Testis (tissue), 3 donors: ENCODE measurements around the gene TMEM129. TPM values are rescaled to one million over a fixed set of nuclear protein-coding genes. Genes with fewer than 3 reads are reported as not detected.

Experiments used
- DNase-seq: peaks from one replicate; pipeline ENCODE4 v3.0.0-alpha.2; 2019
- H3K27ac ChIP-seq, 2 donors: fragments of 200-600 bp; sonication (generic); one replicate each; pipeline ENCODE4 v1.5.1; 2019
- H3K27me3 ChIP-seq: fragments of 200-600 bp; sonication (generic); one replicate; pipeline ENCODE4 v1.5.1; 2019
- H3K36me3 ChIP-seq: fragments of 200-600 bp; sonication (generic); one replicate; pipeline ENCODE4 v1.5.1; 2017; ENCODE audit warnings: low read depth; ENCODE audit errors: missing control alignments
- H3K4me1 ChIP-seq: fragments of 200-600 bp; sonication (generic); one replicate; pipeline ENCODE4 v1.5.1; 2019
- H3K4me3 ChIP-seq, 2 donors: fragments of 200-600 bp; sonication (generic); one replicate each; pipeline ENCODE4 v1.5.1; 2017 to 2019
- H3K9me3 ChIP-seq: fragments of 200-600 bp; sonication (generic); one replicate; pipeline ENCODE4 v1.5.1; 2017
- POLR2A ChIP-seq: fragments of 450-650 bp; IDR thresholded peaks from one replicate; pipeline ENCODE4 v1.6.1; 2017; ENCODE audit warnings: antibody characterized with exemption, mild to moderate bottlenecking, moderate library complexity
- WGBS, 2 donors: methylation state at CpG; one replicate each; pipeline ENCODE4 v1.1.5; 2018; 5-methylcytosine and 5-hydroxymethylcytosine counted together
- intact Hi-C: fragments of 100-400 bp; cut with DNase I; formaldehyde crosslinking; loops from one replicate; pipeline ENCODE4 v1.15.1; 2023; ENCODE audit warnings: low total_unique reads
- polyA plus RNA-seq: library from polyadenylated mRNA; stranded (reverse); fragments of 350-450 nt; fragmentation: Illumina TruSeq; extraction: RNeasy Lipid Tissue Mini Kit (QIAGEN cat#74804); gene quantifications from one replicate; pipeline ENCODE4 v1.2.3, GENCODE V29; 2014; ENCODE audit warnings: low read depth, low replicate concordance; ENCODE audit not compliant: insufficient read depth
- total RNA-seq, 2 donors: library from RNA; depleted of rRNA; stranded (reverse); fragments of >200 nt; gene quantifications; one replicate each; pipeline ENCODE4 v1.2.3, GENCODE V29; 2016
- TF ChIP-seq, protein P1 (sequence below), 3 experiments: fragments of 450-650 bp in 2 of 3; fragments of 200-600 bp in 1 of 3; sonication (generic) in 1 of 3; IDR thresholded peaks; one replicate each; pipeline ENCODE4 v1.5.1; 2016 to 2019; ENCODE audit warnings: antibody characterized with exemption in 3 of 3, mild to moderate bottlenecking in 2 of 3, moderate library complexity in 1 of 3

Gene TMEM129
- total and polyA plus RNA-seq, 3 donors from 2014 or later: 34.0 to 76.4 (median 76.1) TPM

DNA sequence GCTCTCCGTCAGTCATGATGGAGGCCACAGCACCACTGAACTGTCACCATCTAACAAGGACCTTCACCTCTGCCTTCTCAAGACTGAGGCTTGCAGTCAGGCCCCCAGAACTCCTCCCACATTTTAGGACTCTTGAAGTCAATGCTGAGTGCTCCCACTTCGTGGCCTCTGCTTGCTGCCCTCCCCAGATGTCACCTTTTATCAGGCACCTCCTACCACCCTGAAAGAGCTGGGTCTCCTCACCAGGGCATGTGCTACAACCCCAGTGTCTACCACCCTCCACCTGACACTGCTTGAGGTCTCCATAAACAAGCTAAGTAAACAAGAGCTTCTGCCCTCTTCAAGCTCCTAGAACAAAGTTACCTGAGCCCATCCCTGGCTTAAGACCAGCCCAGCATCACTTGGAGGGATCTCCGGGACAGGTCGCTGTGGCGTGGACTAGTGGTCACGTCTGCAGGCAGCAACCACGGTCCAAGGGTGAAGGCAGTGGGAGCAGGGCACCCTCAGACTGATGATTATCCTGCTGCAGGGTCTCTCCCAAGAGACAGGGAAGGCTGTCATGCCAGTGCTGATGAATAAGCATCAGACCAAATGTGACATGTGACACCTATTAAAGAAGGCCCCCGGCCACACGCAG lies 29.3 kb downstream of the TMEM129 start:
- H3K27me3 ChIP-seq: no peaks in the 10 kb centered on the region
- no peaks in the 10 kb centered on the region for H3K4me1 ChIP-seq
- 81 to 82% methylated on average over 6 to 9 of the region's 9 CpGs for WGBS, 2 donors
- intact Hi-C loops: loop anchor here (5.0 kb wide), 1 partner anchor 35 kb away; no protein-coding TSS in a partner anchor
- H3K4me3 ChIP-seq: no peak overlapping the region
- TF ChIP-seq, protein P1, sequence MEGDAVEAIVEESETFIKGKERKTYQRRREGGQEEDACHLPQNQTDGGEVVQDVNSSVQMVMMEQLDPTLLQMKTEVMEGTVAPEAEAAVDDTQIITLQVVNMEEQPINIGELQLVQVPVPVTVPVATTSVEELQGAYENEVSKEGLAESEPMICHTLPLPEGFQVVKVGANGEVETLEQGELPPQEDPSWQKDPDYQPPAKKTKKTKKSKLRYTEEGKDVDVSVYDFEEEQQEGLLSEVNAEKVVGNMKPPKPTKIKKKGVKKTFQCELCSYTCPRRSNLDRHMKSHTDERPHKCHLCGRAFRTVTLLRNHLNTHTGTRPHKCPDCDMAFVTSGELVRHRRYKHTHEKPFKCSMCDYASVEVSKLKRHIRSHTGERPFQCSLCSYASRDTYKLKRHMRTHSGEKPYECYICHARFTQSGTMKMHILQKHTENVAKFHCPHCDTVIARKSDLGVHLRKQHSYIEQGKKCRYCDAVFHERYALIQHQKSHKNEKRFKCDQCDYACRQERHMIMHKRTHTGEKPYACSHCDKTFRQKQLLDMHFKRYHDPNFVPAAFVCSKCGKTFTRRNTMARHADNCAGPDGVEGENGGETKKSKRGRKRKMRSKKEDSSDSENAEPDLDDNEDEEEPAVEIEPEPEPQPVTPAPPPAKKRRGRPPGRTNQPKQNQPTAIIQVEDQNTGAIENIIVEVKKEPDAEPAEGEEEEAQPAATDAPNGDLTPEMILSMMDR (IDR thresholded peaks at IDR 0.05): no peak
- no peak for TF ChIP-seq POLR2A
- H3K9me3 ChIP-seq: no peaks in the 10 kb centered on the region
- H3K27ac ChIP-seq: no peak overlapping the region
- no peaks in the 10 kb centered on the region for H3K36me3 ChIP-seq
- no peak for DNase-seq

DNA sequence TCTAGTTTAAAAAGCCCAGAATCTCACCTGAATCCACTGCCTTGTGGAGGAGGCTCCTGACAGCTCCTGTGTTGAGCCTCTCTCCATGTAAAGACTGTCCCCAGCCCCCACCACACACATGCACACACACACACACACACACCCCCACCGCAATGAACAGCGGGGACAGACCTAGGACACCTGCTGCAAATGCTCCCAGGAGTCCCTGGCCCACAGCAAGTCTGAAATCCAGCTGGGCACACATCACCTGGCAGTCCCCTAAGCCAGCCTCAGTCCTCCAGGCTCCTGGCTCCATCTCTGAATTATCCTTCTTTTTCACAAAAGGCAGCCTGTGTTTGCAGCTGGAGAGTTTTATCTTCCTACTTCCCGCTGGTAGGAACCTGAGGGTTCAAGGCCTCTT lies 30.4 kb downstream of the TMEM129 start:
- H3K4me3 ChIP-seq: no peak overlapping the region
- 70 to 80% methylated on average over 1 to 3 of the region's 3 CpGs for WGBS, 2 donors
- no peaks in the 10 kb centered on the region for H3K27me3 ChIP-seq
- DNase-seq: no peak
- no peaks in the 10 kb centered on the region for H3K4me1 ChIP-seq
- no peak overlapping the region for H3K27ac ChIP-seq
- no peaks in the 10 kb centered on the region for H3K36me3 ChIP-seq
- no peaks in the 10 kb centered on the region for H3K9me3 ChIP-seq
- no peak for TF ChIP-seq POLR2A
- TF ChIP-seq, protein P1 (IDR thresholded peaks at IDR 0.05): no peak
- intact Hi-C loops: loop anchor here (5.0 kb wide), 1 partner anchor 37 kb away; no protein-coding TSS in a partner anchor

DNA sequence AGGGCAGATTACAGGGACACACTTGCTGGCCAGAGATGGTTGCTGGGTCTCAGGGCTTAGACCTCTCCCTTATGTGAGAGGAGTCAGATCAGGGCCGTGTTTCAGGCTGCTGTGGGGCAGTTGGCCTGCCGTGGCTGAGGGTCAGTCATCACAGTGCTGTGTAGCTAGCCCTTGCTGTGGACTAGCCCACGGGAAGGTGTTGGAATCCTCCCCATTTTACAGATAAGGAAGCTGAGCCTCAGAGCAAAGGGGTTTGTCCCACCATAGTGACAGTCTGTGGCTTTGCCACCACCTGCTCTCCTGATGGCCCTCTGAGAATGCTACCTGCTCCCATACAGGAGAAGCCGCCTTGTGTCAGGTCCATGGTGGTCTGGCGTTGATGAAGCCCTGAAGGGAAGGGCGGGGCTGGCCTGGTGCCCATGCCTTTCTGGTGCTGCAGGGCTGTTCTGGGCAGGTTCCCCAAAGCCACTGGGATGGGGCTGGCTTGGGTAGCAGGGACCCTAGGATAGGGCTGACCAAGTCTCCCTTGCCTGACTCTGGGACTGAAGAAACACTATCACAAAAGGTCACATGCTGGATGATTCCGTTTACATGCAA lies 34.6 kb downstream of the TMEM129 start:
- no peaks in the 10 kb centered on the region for H3K4me1 ChIP-seq
- intact Hi-C loops: no loop called here
- DNase-seq: no peak
- no peak for TF ChIP-seq POLR2A
- TF ChIP-seq, protein P1 (IDR thresholded peaks at IDR 0.05): no peak
- no peak overlapping the region for H3K4me3 ChIP-seq
- no peaks in the 10 kb centered on the region for H3K9me3 ChIP-seq
- WGBS, 2 donors: 48 to 59% methylated on average over 5 to 7 of the region's 7 CpGs
- no peaks in the 10 kb centered on the region for H3K27me3 ChIP-seq
- no peak overlapping the region for H3K27ac ChIP-seq
- H3K36me3 ChIP-seq: no peaks in the 10 kb centered on the region

DNA sequence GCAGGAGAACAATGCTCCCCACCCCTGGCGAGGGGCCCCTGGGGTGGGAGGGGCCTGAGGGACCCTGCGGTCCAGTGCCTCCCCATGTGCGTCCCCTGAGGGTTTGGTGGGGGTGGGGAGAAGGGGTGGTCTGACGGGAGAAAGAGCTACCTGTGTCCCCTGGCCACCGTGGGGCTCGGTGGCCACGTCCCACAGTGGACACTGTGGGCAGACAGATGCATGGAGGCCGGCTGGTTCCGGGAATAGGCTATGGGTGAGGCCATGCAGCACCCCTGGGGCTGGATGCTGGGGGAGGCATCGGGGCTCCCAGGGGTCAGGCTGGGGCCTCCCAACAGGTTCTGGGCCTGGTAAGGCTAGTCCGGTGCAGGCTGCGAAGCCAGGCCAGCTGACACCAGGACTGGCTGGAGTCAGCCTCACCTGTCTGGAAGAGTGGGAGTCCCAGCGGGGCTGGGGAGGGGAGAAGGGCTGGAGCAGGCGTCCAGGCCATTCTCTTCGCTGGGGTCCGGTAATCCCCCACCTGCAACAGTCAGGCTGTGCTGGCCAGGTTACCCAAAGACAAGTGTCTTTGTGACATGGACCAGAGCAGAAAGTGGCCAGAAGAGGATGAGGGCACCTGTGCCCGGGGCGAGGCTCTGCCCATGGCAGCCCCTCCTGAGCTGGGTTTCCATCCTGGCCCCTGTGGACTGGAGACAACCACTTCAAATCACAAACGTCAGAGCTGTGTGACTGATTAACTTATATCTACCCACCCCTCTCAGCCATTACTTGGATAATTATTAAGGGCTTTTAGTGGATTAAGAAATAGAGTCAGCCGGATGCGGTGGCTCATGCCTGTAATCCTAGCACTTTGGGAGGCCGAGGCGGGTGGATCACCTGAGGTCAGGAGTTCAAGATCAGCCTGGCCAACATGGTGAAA lies 35.6 kb downstream of the TMEM129 start:
- intact Hi-C loops: no loop called here
- H3K4me3 ChIP-seq: peak overlapping the region; percentile 57 to 71
- no peak for DNase-seq
- TF ChIP-seq, protein P1 (IDR thresholded peaks at IDR 0.05): no peak
- TF ChIP-seq POLR2A: no peak
- no peaks in the 10 kb centered on the region for H3K27me3 ChIP-seq
- WGBS, 2 donors: 52 to 67% methylated on average over 18 to 19 of the region's 23 CpGs
- H3K36me3 ChIP-seq: no peaks in the 10 kb centered on the region
- no peak overlapping the region for H3K27ac ChIP-seq
- H3K9me3 ChIP-seq: no peaks in the 10 kb centered on the region
- no peaks in the 10 kb centered on the region for H3K4me1 ChIP-seq
